A673 (cell line): ENCODE data around the gene VTI1A. TPM values are rescaled to one million over a fixed set of nuclear protein-coding genes. Genes with fewer than 3 reads are reported as not detected.

ENCODE experiments used
- BruUV-seq: library from RNA; stranded (reverse); fragments of 400-500 nt; replicated peaks from 2 replicates; lab custom pipeline; 2021; lab: Mats Ljungman, UMichigan
- CTCF ChIA-PET: fragments of 300-600 bp; sonication (Branson Sonifier 250); formaldehyde crosslinking; loops from one replicate; lab custom pipeline; 2022; ENCODE audit warnings: antibody characterized with exemption; lab: Charles Lee
- POLR2A ChIA-PET: fragments of 300-600 bp; sonication (Branson Sonifier 250); formaldehyde crosslinking; loops from one replicate; lab custom pipeline; 2022; ENCODE audit warnings: antibody characterized with exemption; ENCODE audit not compliant: low non-redundant PET; lab: Charles Lee
- DNase-seq: peaks from one replicate; pipeline ENCODE4 v3.0.0-alpha.2; 2015; ENCODE audit warnings: low spot score
- H3K27ac ChIP-seq: fragments of 200-600 bp; sonication (generic); 2 replicates; pipeline ENCODE4 v1.5.1; 2016; ENCODE audit warnings: mixed run types, low read depth, mild to moderate bottlenecking, mixed read lengths, antibody characterized with exemption, low read length; ENCODE audit not compliant: poor library complexity, severe bottlenecking
- H3K27me3 ChIP-seq: fragments of 200-600 bp; sonication (generic); replicated peaks from 2 replicates; pipeline ENCODE4 v1.6.1; 2017; ENCODE audit warnings: mixed run types, low read depth, mild to moderate bottlenecking, mixed read lengths, antibody characterized with exemption, low read length; ENCODE audit not compliant: insufficient read depth, poor library complexity
- H3K36me3 ChIP-seq: fragments of 200-600 bp; sonication (generic); 2 replicates; pipeline ENCODE4 v1.6.1; 2016; ENCODE audit warnings: mixed run types, mild to moderate bottlenecking, mixed read lengths, antibody characterized with exemption, low read length; ENCODE audit not compliant: insufficient read depth, poor library complexity, severe bottlenecking
- H3K4me1 ChIP-seq: fragments of 200-600 bp; sonication (generic); 2 replicates; pipeline ENCODE4 v1.6.1; 2017; ENCODE audit warnings: mixed run types, mild to moderate bottlenecking, mixed read lengths, antibody characterized with exemption, low read length; ENCODE audit not compliant: insufficient read depth, poor library complexity, severe bottlenecking
- H3K4me3 ChIP-seq: fragments of 200-600 bp; sonication (generic); 2 replicates; pipeline ENCODE4 v1.5.1; 2016; ENCODE audit warnings: low read depth, mixed run types, mild to moderate bottlenecking, mixed read lengths, low read length; ENCODE audit not compliant: poor library complexity, severe bottlenecking
- H3K9me3 ChIP-seq: fragments of 200-600 bp; sonication (generic); 2 replicates; pipeline ENCODE4 v1.6.1; 2016; ENCODE audit warnings: mixed run types, low read depth, mild to moderate bottlenecking, mixed read lengths, antibody characterized with exemption, low read length; ENCODE audit not compliant: poor library complexity, severe bottlenecking
- EZH2 ChIP-seq: fragments of 200-600 bp; sonication (generic); IDR thresholded peaks from 2 replicates; pipeline ENCODE4 v1.6.1; 2017; ENCODE audit warnings: borderline replicate concordance, low read depth, mild to moderate bottlenecking, mixed read lengths, antibody characterized with exemption, low read length; ENCODE audit not compliant: poor library complexity, severe bottlenecking
- intact Hi-C: fragments of 100-400 bp; cut with micrococcal nuclease; formaldehyde crosslinking; loops from one replicate; pipeline ENCODE4 v1.10.0; 2022; ENCODE audit not compliant: unreplicated experiment
- total RNA-seq: library from RNA; stranded (reverse); gene quantifications from 2 replicates; pipeline ENCODE4 v1.2.3, GENCODE V29; 2021
- TF ChIP-seq, protein P1 (sequence below): fragments of 300-800, 200-600 bp; sonication (generic); conservative IDR thresholded peaks from 2 replicates; pipeline ENCODE4 v1.5.1; 2017; ENCODE audit warnings: low read depth, mild to moderate bottlenecking, antibody characterized with exemption, low read length, moderate library complexity, mixed read lengths

VTI1A gene
- total RNA-seq, 1 experiment from 2014 or later, result 38.7 TPM

DNA sequence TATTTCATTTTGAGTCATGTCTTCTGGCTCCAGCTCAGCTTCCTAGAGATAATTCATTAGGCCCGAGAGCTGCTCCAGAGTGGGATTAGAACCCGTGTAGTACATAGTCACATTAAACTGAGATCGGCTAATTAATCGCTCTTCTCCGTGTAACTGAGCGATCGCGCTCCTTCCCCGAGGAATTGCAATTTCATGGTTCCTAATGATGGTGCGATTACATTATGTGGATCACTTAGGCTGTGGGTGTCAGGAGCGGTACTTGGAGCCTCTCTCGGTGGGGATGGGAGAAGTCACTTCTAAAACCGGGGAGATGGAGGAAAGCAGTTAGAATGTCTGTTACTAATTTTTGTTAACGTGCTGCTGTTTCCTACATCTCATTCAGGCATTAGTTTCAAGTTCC is 380.1 kb downstream of the VTI1A start:
- no peaks in the 10 kb centered on the region for H3K36me3 ChIP-seq
- POLR2A ChIA-PET, result no interaction called here
- H3K4me3 ChIP-seq, result no peak overlapping the region
- intact Hi-C loops, result no loop called here
- TF ChIP-seq, protein P1, sequence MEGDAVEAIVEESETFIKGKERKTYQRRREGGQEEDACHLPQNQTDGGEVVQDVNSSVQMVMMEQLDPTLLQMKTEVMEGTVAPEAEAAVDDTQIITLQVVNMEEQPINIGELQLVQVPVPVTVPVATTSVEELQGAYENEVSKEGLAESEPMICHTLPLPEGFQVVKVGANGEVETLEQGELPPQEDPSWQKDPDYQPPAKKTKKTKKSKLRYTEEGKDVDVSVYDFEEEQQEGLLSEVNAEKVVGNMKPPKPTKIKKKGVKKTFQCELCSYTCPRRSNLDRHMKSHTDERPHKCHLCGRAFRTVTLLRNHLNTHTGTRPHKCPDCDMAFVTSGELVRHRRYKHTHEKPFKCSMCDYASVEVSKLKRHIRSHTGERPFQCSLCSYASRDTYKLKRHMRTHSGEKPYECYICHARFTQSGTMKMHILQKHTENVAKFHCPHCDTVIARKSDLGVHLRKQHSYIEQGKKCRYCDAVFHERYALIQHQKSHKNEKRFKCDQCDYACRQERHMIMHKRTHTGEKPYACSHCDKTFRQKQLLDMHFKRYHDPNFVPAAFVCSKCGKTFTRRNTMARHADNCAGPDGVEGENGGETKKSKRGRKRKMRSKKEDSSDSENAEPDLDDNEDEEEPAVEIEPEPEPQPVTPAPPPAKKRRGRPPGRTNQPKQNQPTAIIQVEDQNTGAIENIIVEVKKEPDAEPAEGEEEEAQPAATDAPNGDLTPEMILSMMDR, result no peak
- TF ChIP-seq EZH2, result no peak
- CTCF ChIA-PET, result no interaction called here
- no TSS peak for BruUV-seq
- no peaks in the 10 kb centered on the region for H3K27me3 ChIP-seq
- no peaks in the 10 kb centered on the region for H3K4me1 ChIP-seq
- no peak overlapping the region for H3K27ac ChIP-seq
- H3K9me3 ChIP-seq, result no peaks in the 10 kb centered on the region
- DNase-seq, result peak; percentile 42

GRCh38 chr10:112827951-112828350 is 380.9 kb downstream of the VTI1A start:
- H3K27ac ChIP-seq, result no peak overlapping the region
- ChIA-PET CTCF (no interaction called here), POLR2A (no interaction called here)
- H3K9me3 ChIP-seq, result no peaks in the 10 kb centered on the region
- no peaks in the 10 kb centered on the region for H3K36me3 ChIP-seq
- TF ChIP-seq, protein P1, result no peak
- TF ChIP-seq EZH2, result no peak
- no peak overlapping the region for H3K4me3 ChIP-seq
- H3K4me1 ChIP-seq, result no peaks in the 10 kb centered on the region
- DNase-seq, result no peak
- H3K27me3 ChIP-seq, result no peaks in the 10 kb centered on the region
- intact Hi-C loops, result no loop called here
- BruUV-seq, result no TSS peak

DNA sequence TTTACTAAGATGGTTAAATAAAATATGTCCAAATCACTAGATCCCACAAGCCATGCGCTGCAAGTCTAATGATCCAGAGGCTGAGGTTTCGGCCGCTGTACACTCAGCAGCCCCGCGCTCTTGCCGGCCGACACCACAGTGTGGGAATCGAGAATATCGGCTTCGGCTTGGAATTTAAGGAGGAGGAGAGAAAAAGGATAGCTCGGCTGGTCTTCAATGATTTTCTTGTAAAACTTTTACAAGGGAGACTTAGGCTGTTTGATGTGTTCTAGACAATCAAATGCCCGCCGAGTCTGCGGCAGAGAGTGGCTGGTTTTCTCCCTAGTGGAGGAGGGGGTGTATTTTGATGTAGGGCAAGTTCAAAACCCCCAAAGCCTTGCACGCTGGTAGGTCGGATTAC is 384.8 kb downstream of the VTI1A start:
- ChIA-PET POLR2A (no interaction called here), CTCF (no interaction called here)
- no peaks in the 10 kb centered on the region for H3K9me3 ChIP-seq
- BruUV-seq, result no TSS peak
- H3K4me1 ChIP-seq, result no peaks in the 10 kb centered on the region
- TF ChIP-seq, protein P1, result no peak
- no peak for TF ChIP-seq EZH2
- no peaks in the 10 kb centered on the region for H3K36me3 ChIP-seq
- no peak overlapping the region for H3K4me3 ChIP-seq
- intact Hi-C loops, result no loop called here
- no peak for DNase-seq
- H3K27me3 ChIP-seq, result no peaks in the 10 kb centered on the region
- H3K27ac ChIP-seq, result no peak overlapping the region
